ENCODE results near the gene PDE4D. TPM values are rescaled to one million over a fixed set of nuclear protein-coding genes. Genes with fewer than 3 reads are reported as not detected.

The PDE4D gene
- total RNA-seq, 1 donor from 2014 or later: 14.2 TPM

- Histone ChIP-seq H3K9ac (ENCODE audit: low read length) (no peak overlapping the region), H2AFZ (ENCODE audit: low read depth, low read length) (no peak overlapping the region), H3K79me2 (ENCODE audit: insufficient read depth, low read length) (no peaks in the 10 kb centered on the region), H3K27me3 (ENCODE audit: insufficient read depth, low read length) (no peaks in the 10 kb centered on the region), H3K4me2 (ENCODE audit: low read length) (no peak overlapping the region), H3K4me1 (ENCODE audit: insufficient read depth, low read length) (no peaks in the 10 kb centered on the region), H4K20me1 (ENCODE audit: insufficient read depth, low read length) (no peaks in the 10 kb centered on the region), H3K36me3 (ENCODE audit: insufficient read depth, low read length) (no peaks in the 10 kb centered on the region), H3K4me3 (ENCODE audit: insufficient read depth, low read depth, low read length) (no peak overlapping the region), H3K9me3 (ENCODE audit: insufficient read depth, low read depth, low read length) (no peaks in the 10 kb centered on the region), H3K27ac (ENCODE audit: low read depth, low read length) (no peak overlapping the region)
- Mint-ChIP-seq H3K9me3 (ENCODE audit: unreplicated experiment) (no peaks in the 10 kb centered on the region), H3K4me1 (ENCODE audit: low read depth, unreplicated experiment) (no peaks in the 10 kb centered on the region), H3K27ac (ENCODE audit: unreplicated experiment) (no peak overlapping the region), H3K4me3 (ENCODE audit: unreplicated experiment) (no peak overlapping the region), H3K36me3 (ENCODE audit: low read depth, unreplicated experiment) (no peaks in the 10 kb centered on the region), H3K27me3 (ENCODE audit: low read depth, unreplicated experiment) (peaks cover 4% of the 10 kb centered on the region)
- TF ChIP-seq, protein P1, sequence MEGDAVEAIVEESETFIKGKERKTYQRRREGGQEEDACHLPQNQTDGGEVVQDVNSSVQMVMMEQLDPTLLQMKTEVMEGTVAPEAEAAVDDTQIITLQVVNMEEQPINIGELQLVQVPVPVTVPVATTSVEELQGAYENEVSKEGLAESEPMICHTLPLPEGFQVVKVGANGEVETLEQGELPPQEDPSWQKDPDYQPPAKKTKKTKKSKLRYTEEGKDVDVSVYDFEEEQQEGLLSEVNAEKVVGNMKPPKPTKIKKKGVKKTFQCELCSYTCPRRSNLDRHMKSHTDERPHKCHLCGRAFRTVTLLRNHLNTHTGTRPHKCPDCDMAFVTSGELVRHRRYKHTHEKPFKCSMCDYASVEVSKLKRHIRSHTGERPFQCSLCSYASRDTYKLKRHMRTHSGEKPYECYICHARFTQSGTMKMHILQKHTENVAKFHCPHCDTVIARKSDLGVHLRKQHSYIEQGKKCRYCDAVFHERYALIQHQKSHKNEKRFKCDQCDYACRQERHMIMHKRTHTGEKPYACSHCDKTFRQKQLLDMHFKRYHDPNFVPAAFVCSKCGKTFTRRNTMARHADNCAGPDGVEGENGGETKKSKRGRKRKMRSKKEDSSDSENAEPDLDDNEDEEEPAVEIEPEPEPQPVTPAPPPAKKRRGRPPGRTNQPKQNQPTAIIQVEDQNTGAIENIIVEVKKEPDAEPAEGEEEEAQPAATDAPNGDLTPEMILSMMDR (IDR thresholded peaks at IDR 0.05; ENCODE audit: insufficient read depth, low read depth, low read length): no peak
- TF ChIP-seq EZH2 (IDR thresholded peaks at IDR 0.05; ENCODE audit: insufficient read depth, low read length): no peak
- DNase-seq (ENCODE audit: low read depth): no peak
- FAIRE-seq: no peak
These were observed 725.5 kb downstream of the PDE4D start for GRCh38 chr5:59168067-59168466.

DNA sequence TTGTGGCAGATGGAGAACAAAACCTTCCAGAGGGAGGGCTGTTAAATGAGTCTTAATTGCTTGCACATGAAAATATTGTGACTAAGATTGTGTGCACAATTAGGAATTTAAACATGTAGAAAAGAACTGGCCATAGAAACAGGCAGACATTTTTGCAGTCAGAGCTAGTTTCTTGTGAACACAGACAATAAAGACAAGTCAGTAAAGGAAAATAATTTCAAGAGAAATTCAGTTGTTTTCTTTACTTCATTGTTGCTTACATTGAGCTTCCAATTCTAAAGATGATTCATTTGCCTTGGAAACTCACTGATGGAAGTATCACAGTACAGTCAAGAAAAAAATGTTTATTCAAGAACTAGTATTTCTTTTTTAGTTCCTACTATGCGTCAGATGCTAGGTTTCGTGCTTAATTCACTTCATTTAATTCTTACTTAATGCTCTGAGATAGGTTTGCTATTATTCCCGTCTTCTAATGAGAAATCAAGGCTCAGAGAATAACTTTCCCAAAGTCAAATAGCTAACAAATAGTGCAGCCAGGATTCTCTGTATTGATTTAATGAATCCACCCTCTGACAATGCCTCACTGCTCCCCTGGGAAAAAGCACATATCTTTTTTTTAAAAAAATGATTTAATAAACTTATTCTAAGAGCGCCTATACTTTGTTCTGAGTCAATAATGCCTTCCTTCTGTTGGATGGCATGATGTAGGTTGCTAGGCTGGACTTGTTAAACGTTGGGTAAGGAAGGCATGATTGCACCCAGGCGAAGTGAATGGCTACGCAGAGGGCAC, 729.3 kb downstream of the PDE4D start:
- no peaks in the 10 kb centered on the region for H3K9me3 Mint-ChIP-seq (ENCODE audit: unreplicated experiment)
- peaks cover 2% of the 10 kb centered on the region for H3K36me3 Mint-ChIP-seq (ENCODE audit: low read depth, unreplicated experiment)
- no peaks in the 10 kb centered on the region for H3K36me3 ChIP-seq (ENCODE audit: insufficient read depth, low read length)
- no peaks in the 10 kb centered on the region for H3K4me1 Mint-ChIP-seq (ENCODE audit: low read depth, unreplicated experiment)
- no peak overlapping the region for H3K9ac ChIP-seq (ENCODE audit: low read length)
- FAIRE-seq (peak; percentile 55), DNase-seq (ENCODE audit: low read depth) (peak; percentile 41)
- peaks cover 6% of the 10 kb centered on the region for H3K27me3 Mint-ChIP-seq (ENCODE audit: low read depth, unreplicated experiment)
- no peaks in the 10 kb centered on the region for H3K9me3 ChIP-seq (ENCODE audit: insufficient read depth, low read depth, low read length)
- no peaks in the 10 kb centered on the region for H3K79me2 ChIP-seq (ENCODE audit: insufficient read depth, low read length)
- H3K4me3 Mint-ChIP-seq (ENCODE audit: unreplicated experiment): no peak overlapping the region
- no peak overlapping the region for H2AFZ ChIP-seq (ENCODE audit: low read depth, low read length)
- TF ChIP-seq, protein P1 (IDR thresholded peaks at IDR 0.05; ENCODE audit: insufficient read depth, low read depth, low read length): no peak
- TF ChIP-seq EZH2 (IDR thresholded peaks at IDR 0.05; ENCODE audit: insufficient read depth, low read length): no peak
- H4K20me1 ChIP-seq (ENCODE audit: insufficient read depth, low read length): no peaks in the 10 kb centered on the region
- no peaks in the 10 kb centered on the region for H3K27me3 ChIP-seq (ENCODE audit: insufficient read depth, low read length)
- no peak overlapping the region for H3K4me3 ChIP-seq (ENCODE audit: insufficient read depth, low read depth, low read length)
- no peak overlapping the region for H3K27ac ChIP-seq (ENCODE audit: low read depth, low read length)
- no peaks in the 10 kb centered on the region for H3K4me1 ChIP-seq (ENCODE audit: insufficient read depth, low read length)
- H3K27ac Mint-ChIP-seq (ENCODE audit: unreplicated experiment): no peak overlapping the region
- H3K4me2 ChIP-seq (ENCODE audit: low read length): peak overlapping the region; percentile 39

All from astrocyte (in vitro differentiated cells and primary cell).